GM21825 (cell line): ENCODE measurements around the gene WFDC5.
"Not testable (repeated sequence)": the region's sequence is repeated elsewhere in the genome, so short reads cannot be mapped to it uniquely, and the experiment has no call there.

ENCODE experiments used
- ATAC-seq: cut with Tn5 transposase; IDR thresholded peaks from one replicate; pipeline ENCODE4 v1.9.1; 2021; ENCODE audit warnings: mild to moderate bottlenecking, moderate library complexity; ENCODE audit not compliant: unreplicated experiment

Gene WFDC5

DNA sequence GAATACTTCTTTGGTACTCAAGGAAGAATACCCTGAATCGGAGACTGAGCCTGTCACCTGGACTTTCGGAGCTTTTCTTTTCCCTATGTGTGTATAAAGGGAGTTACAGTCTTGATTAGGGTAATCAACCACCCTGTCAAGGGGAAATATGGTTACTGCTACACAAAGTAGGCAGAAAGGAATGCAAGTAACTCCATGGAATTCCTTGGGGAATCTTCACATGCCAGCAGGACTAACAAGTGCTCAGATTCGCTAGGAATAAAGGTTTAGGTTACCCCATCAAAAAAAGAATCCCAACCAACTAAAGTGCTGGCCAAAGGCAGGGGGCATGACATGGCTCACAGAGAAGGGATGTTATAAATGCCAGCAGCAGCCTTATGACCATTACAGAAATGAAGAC is 24.5 kb downstream of the WFDC5 start:
- no peak for ATAC-seq

DNA sequence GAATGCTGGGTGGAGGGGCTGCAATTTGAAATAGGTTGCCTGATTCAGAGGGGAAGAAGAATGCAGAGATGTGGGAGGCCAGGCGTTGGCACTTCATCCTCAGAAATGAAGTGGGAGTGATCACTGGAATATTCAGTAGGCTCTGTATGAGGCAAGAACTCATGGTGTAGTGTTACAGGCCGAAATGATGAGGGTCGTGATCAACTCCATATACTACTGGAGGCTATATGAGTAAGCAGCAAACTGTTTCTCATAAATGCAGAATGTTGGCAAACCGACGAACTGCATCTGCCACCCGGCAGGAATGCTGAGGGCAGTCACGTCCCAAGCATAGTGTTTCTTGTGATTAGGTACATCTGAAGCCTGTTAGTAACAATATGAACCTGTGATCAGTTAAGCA is 26.7 kb downstream of the WFDC5 start:
- ATAC-seq = no peak

DNA sequence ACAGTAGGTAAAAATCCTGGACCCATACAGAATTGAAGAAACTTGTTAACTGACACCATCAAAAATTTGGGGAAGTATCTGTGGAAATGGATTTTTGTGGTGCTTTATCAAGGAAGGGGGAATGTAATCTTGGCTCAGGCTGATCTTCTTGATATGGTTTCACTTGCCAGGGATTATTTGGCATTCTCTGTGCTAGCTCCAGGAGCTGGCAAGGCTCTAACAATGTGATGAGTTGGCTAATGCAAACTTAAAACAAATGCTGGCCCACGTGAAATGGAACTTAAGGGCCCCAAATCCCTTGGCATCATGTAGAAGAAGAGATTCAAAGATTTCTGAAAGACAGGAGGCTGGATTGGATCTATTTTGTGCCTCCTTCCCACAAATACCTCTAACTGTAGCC is 27.2 kb downstream of the WFDC5 start:
- no peak for ATAC-seq

DNA sequence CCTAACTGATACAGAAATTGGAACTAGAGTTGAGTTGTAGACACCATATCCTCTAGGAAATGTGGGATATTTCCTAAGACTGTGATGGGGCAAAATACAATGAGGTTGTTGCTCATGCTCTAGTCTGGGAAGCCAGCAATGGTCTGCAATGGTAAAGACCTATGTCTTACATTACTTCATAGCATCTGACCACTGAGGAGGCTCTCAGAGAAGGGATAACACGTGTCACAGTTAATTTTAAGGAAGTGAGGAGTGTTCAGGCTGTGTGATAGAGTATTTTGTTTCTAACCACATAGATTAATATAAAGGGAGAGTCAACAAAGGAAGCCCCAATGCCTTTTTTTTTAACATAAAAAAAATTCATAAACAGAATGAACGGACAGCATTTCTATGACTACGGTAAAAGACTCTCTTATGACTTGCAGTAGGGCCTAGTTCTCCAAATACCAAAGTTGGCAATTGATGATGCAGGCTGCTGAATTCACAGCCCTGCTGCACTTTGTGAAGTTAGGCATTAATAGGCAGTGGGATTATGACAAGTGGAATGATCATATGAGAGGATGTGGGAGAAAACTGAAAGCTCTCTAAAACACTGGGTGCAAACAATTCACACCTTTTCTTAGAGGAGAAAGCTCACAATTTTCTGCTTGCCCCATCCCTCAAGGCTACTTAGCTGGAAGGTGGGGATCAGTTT is 27.7 kb downstream of the WFDC5 start:
- ATAC-seq = no peak

DNA sequence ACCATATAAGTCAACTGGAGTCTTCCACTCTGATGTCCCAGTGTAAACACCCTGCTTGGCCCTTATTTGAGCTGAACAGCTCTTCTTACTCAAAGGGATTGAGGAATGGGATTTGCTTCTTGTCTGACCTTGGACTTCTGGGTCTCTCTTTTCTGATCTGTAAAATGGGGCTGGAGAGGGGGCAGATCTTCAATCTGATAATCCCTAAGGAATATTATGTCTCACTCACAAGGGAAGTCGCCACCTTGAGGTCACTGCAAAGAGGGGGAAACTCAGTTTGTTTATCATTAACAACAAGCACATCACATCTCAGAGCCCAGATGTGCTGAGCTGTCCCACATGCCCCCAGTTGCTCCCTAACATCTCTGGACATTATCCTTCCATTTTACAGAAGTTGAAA is 29.1 kb downstream of the WFDC5 start:
- no peak for ATAC-seq

DNA sequence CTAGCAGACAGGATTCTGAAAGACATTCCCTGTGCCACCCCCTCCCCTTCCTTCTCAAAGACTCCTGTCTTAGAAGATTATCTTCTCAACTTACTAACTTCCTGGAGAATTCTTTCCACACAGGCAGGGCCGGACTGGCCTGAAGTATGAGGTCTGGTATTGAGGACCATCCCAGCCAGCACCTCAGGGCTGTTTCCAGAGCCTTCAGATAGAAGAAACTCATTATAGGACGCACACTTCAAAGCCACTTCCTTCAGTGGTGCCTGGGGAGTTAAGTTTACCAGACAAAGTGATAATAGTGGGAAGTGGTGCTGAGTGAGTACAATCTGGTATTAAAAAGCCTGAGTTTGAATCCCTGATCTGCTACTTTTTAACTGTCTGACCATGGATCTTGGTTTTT is 29.7 kb downstream of the WFDC5 start:
- no peak for ATAC-seq

DNA sequence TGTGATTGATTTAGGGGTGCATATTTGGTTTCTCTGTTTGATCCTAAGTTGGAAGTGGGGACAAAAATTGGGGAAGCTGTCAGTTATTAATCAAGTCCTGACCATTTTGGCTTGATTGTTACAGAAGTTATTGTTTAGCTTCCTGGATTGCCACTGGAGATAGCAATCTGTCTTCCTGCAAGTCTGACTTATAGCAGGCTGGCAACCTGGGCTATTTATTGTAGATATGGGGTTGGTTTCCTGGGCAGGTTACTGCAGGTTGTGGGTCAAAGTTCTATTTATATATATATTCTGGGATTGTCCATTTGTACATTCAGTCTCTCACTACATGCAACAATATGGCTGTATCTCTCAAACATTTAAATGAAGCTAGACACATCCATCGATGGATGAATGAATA is 31.8 kb downstream of the WFDC5 start:
- ATAC-seq = no peak

DNA sequence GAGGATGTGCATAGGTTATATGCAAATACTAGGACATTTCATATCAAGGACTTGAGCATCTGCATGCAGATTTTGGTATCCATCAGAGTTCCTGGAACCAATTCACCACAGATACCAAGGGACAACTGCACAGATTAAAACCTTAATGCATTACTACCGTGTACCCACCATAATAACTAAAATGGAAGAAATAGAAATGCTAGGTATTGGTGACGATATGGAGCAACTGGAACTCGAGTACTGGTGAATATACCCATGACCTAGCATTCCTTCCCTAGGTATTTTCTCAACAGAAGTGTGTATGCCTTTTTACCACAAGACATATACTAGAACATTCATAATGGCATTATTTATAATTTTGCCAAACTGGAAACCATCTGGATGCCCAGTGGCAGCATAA is 32.5 kb downstream of the WFDC5 start:
- no peak for ATAC-seq

DNA sequence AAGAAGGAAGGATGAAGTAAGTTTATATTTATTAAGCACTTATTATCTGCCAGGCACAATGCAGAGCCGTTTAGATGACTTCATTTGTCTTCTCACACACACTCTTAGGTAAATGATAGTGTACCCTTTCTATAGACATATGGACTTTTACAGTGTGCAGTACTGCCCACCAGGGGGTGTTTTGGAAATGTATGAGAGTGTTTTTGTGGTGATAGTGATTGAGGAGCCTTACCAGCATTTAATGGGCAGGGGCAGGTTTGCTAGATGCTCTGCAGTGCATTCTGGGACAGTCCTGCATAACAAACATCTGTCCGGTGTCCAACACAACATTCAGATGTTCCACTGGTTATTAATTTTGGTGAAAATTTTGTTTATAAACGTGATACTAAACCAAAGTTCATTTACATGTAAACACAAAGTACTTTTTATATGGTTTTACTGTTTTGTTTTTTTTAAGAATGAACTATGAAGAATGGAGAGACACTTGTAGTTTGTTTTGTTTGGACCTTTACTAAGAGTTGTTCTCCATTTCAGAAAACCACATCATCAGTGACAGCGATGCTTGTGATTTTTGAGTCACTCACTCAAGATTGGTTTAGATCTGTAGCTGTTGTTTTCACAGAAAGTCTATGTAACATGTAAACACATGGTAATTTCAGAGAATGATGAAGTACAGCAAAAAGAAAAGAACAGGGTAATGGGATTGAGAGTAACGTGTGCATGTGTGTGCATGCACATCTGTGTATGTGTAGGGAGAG is 33.9 kb downstream of the WFDC5 start:
- no peak for ATAC-seq

DNA sequence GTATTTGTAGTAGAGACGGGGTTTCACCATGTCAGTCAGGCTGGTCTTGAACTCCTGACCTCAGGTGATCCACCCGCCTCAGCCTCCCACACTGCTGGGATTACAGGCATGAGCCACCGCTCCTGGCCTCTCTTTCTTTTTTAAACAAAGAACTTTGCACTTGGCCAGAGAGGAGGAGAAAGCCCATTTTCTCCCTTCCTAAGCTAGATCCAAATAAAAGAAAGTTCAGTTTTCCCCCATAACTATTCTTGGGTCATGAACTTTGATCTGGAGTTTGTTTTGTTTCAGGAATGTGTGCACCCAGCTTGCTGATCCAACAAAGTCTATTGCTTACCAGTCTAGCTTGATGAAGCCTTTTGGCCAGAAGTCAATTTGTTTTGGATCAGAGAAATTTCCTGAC is 37.4 kb downstream of the WFDC5 start:
- ATAC-seq = no peak

DNA sequence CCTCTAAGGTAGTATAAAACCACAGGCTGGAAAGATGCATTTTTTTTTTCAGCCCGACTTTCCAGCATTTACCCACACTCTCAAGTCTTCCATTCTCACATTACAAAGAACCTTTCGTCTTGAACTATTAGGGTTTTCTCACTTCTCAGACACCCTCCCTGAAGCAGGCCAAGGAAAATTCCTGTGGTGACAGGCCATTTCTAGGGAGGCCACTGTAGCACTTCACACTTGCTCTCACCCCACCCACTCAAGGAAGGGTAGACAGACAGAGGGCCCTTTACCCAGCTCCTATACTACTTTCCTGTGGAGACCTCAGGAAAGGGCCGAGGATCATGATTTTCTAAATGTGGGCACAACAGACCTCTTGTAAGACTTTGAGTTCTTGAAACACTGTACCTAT is 41.8 kb downstream of the WFDC5 start:
- ATAC-seq = no peak

DNA sequence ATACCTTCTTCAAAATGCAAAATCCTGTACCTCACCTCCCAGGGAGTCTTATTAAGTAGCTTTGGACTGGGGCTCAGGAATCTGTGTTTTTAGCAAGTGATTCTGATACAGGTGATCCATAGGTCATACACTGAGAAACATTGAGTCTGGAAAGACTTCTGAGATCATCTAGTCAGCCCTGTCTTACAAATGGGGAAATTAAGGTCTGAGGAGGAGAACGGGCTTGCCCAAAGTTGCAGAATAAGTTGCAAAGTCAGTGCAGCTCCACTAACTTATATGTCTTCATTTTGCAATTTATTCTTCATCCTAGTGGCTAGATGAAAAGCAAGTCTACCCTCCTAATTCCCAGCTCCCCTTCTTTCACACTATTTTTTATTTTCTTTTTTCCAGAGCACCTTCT is 42.9 kb downstream of the WFDC5 start:
- ATAC-seq = no peak

DNA sequence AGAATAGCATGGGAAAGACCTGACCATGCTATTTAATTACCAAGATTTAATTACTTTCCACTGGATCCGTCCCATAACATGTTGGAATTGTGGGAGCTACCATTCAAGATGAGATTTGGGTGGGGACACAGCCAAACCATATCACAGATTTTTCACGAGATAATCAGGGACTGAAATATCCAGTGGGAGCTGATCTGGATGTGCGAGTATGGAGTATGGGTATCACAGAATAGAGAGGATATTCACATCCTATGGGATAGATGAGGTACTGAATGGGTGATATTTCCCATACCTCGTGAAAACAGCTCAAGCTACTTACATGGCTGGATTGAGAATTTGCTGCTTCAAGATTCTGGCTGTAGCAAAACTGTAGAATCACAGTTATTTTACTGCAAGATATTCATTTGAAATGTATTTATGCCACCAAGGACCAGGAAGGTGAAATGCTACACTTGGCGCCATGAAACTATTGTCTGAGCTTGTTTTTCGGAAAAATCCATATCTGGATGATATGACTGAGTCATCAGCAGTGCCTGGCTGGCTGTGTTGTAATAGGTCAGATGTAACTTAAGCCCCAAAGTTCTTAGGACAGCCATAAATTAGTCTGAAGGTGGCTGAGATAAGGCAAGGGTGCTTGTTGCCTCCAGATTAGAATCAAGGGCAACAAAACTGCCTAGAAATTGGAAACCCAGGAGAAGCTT is 43.9 kb downstream of the WFDC5 start:
- no peak for ATAC-seq

DNA sequence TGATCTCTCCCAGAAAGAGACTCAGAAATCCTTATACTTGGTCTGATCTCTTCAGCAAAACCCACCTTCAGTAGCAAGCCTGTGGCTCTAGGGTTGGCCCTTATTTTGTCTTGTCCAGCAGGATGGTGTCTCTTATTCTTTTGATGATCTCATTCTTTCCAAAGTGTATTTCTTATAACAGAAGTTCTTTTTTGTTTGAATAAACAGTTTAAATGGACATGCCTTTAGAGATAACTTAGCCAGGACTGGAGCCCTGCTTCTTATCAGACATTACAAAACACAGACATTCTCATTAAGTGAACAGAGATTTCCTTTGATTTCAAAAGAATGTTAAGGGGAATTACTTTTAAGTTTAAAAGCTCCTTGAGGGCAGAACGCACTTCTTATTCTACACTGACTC is 45.7 kb downstream of the WFDC5 start:
- no peak for ATAC-seq

DNA sequence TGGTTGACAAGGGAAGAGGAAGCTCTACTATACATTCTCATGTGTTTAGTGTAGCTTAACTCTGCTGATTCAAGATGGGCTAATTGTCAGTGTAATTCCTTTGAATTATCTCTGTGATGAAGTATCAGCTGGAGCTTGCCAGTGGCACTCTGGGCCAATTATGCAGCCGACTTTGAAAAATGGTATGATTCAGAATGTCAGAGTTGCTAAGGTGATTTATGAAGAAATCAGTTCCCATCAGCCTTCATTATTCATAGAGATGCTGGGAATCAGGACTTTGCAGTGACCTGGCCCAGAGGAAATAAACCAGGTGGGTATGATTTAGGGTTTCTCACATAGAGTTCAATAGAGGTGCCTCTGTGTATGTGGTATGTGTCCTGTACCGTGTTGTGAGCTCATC is 47.4 kb downstream of the WFDC5 start:
- ATAC-seq = no peak

DNA sequence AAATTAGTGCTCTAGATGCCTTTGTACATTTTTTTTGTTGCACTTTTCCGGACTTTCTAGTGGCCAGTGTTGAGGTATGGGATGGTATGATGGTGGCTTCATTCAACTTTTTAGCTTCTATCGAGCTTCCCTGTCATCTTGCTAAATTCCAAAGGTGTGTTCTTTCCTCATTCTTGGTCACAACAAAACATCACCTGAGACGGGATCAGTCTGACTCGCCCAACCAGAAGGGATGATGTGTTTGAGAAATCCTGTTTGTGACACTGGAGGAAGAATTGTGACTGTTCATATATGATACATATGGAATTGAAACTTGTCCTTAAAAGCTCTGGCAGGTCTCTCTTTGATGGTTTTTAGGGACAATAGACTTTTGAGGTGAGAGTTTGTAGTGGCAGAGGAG is 47.9 kb downstream of the WFDC5 start:
- no peak for ATAC-seq

DNA sequence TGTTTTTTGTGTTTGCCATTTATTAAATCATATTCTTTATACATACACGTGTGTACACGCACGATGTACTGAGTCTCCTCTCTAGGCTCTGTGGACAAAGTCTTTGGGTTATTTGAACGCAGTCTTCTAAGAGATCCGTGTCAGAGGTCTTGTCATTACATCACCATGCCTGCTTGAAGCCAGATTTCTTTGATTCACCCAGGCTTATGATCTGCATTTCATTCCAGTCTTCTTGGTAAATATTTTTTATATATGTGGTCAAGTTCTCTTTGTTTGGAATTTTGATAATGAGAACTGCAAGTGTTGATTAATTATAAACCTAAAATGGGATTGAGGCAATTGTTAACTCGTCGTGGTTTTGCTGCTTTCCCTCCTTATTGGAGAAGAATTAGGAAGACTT is 48.6 kb downstream of the WFDC5 start:
- no peak for ATAC-seq

DNA sequence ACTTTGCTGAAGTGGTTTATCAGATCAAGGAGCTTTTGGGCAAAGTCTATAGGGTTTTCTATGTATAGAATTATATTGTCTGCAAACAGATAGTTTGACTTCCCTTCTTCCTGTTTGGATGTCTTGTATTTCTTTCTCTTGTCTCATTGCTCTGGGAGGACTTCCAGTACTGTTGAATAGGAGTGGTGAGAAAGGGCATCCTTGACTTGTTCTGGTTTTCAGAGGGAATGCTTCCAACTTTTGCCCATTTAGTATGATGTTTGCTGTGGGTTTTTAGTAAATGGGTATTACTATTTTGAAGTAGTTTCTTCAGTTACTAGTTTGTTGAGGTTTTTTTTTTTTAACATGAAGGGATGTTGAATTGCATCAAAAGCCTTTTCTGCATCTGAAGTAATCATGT is 50.2 kb downstream of the WFDC5 start:
- no peak for ATAC-seq

DNA sequence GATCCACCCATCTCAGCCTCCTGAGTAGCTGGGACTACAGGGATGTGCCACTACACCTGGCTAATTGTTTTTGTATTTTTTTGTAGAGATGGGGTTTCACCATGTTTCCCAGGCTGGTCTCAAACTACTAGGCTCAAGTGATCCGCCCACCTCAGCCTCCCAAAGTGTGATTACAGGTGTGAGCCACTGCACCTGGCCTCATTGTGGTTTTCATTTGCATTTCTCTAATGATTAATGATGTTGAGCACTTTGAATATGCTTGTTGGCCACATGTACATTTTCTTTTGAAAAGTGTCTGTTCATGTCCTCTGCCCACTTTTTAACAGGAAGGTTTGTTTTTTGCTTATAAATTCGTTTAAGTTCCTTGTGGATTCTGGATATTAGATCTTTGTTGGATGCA is 51.9 kb downstream of the WFDC5 start:
- ATAC-seq = not testable (repeated sequence)

DNA sequence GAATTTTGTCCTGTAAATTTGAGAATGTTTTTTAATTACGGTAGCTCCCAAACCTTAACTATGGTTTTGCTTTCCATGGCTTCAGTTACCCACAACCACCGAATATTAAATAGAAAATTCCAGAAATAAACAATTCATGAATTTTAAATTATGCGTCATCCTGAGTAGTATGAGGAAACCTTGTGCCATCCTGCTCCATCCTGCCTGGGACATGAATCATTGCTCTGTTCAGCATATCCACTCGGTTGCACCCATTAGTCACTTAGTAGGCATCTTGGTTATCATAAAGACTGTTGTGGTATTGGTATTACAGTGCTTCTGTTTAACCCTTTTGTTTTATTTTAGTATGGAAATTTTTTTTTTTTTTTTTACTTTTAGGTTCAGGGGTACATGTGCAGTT is 53.7 kb downstream of the WFDC5 start:
- no peak for ATAC-seq

DNA sequence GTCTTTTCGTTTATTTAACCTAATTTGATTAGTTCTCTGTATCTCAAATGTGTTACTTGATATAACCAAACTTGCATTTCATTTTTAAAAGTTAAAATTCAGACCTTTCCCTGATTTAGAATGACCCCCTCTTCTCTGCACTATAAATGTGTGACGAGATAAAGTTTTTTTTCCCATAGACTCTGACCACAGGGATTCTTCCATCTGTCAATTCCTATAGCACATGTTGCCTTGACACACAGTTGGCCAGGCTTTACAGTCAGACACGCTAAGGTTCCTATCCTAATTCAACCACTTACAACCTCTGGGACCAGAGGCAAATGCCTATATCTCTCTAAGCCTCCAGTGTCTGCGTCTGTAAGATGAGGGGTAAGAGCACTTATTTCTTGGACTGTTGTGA is 54.7 kb downstream of the WFDC5 start:
- ATAC-seq = no peak
